GM12878 (cell line): Measurements from ENCODE around the gene GAB3. TPM values are rescaled to one million over a fixed set of nuclear protein-coding genes. Genes with fewer than 3 reads are reported as not detected.

ENCODE experiments used
- ATAC-seq: fragments of 200-7000 bp; cut with Tn5 transposase; 3 replicates; pipeline ENCODE4 v1.9.1; 2020; ENCODE audit warnings: mild to moderate bottlenecking, moderate library complexity
- BruUV-seq: library from RNA; stranded (reverse); fragments of 400-500 nt; replicated peaks from 2 replicates; lab custom pipeline; 2021; lab: Mats Ljungman, UMichigan
- CTCF ChIA-PET: fragments of 300-600 bp; sonication (Branson Sonifier 250); formaldehyde crosslinking; extraction: SDS; loops from one replicate; lab custom pipeline; 2021; ENCODE audit warnings: inconsistent platforms; lab: Yijun Ruan, JAX
- POLR2A ChIA-PET: fragments of 350-600 bp; formaldehyde crosslinking; extraction: SDS; loops from one replicate; lab custom pipeline; 2021; ENCODE audit warnings: inconsistent platforms; lab: Charles Lee
- RAD21 ChIA-PET: fragments of 300-600 bp; sonication (Branson Sonifier 250); formaldehyde crosslinking; loops from one replicate; lab custom pipeline; 2023; ENCODE audit warnings: antibody characterized with exemption; ENCODE audit not compliant: unreplicated experiment; lab: Charles Lee
- SMC1A ChIA-PET: fragments of 300-600 bp; sonication (Branson Sonifier 250); formaldehyde crosslinking; loops from one replicate; lab custom pipeline; 2023; ENCODE audit not compliant: unreplicated experiment, uncharacterized antibody; lab: Charles Lee
- DNase-seq: peaks from one replicate; pipeline ENCODE4 v3.0.0-alpha.2; 2011; ENCODE audit warnings: low read depth, low spot score
- FAIRE-seq: peaks from 3 replicates; lab custom pipeline; 2011; peaks lifted over from hg19 to GRCh38; lab: Jason Lieb, UNC
- H2AFZ ChIP-seq: 2 replicates; pipeline ENCODE4 v1.6.0; 2011; ENCODE audit warnings: low read depth, low read length, control low read depth; ENCODE audit not compliant: control insufficient read depth
- H3K27ac ChIP-seq: 2 replicates; pipeline ENCODE4 v1.5.1; 2011; ENCODE audit warnings: control low read depth; ENCODE audit not compliant: control insufficient read depth, insufficient read depth
- H3K27me3 ChIP-seq, 2 experiments: replicated peaks in 1 of 2; 2 replicates each; pipeline versions ENCODE4 v1.6.0 to v1.6.1; 2011; ENCODE audit warnings: low read length in 1 of 2; ENCODE audit not compliant: control insufficient read depth in 2 of 2, insufficient read depth in 2 of 2
- H3K36me3 ChIP-seq, 2 experiments: 2 replicates each; pipeline ENCODE4 v1.5.1; 2011; ENCODE audit warnings: low read length in 1 of 2; ENCODE audit not compliant: control insufficient read depth in 2 of 2, insufficient read depth in 2 of 2
- H3K4me1 ChIP-seq: 2 replicates; pipeline ENCODE4 v1.6.1; 2011; ENCODE audit warnings: mild to moderate bottlenecking, low read length, moderate library complexity, mixed read lengths; ENCODE audit not compliant: control insufficient read depth, insufficient read depth
- H3K4me2 ChIP-seq: 2 replicates; pipeline ENCODE4 v1.6.0; 2011; ENCODE audit warnings: control low read depth; ENCODE audit not compliant: control insufficient read depth, insufficient read depth
- H3K4me3 ChIP-seq: fragments of 200-600 bp; sonication (generic); 2 replicates; pipeline ENCODE4 v1.5.1; 2016
- H3K79me2 ChIP-seq: 2 replicates; pipeline ENCODE4 v1.6.0; 2011; ENCODE audit warnings: low read length; ENCODE audit not compliant: control insufficient read depth, insufficient read depth
- H3K9ac ChIP-seq: 2 replicates; pipeline ENCODE4 v1.8.0; 2011; ENCODE audit warnings: low read length, control low read depth, mixed read lengths; ENCODE audit not compliant: control insufficient read depth, insufficient read depth
- H3K9me3 ChIP-seq: replicated peaks from 3 replicates; pipeline ENCODE4 v1.5.1; 2011; ENCODE audit warnings: mild to moderate bottlenecking, low read length; ENCODE audit not compliant: control insufficient read depth, insufficient read depth
- H4K20me1 ChIP-seq: 2 replicates; pipeline ENCODE4 v1.6.0; 2011; ENCODE audit not compliant: control insufficient read depth, insufficient read depth
- ETV6 ChIP-seq, 2 experiments: fragments of 450-650 bp in 1 of 2; IDR thresholded peaks in 1 of 2; conservative IDR thresholded peaks in 1 of 2; 2 replicates each; pipeline ENCODE4 v1.6.1; 2014; ENCODE audit warnings: antibody characterized with exemption in 1 of 2, borderline replicate concordance in 1 of 2, low read depth in 1 of 2, mild to moderate bottlenecking in 1 of 2, moderate library complexity in 1 of 2
- FOXM1 ChIP-seq: IDR thresholded peaks from 2 replicates; pipeline ENCODE4 v1.6.1; 2012; ENCODE audit warnings: low read depth, mild to moderate bottlenecking, inconsistent platforms, low read length, moderate library complexity
- MEF2B ChIP-seq: fragments of 450-650 bp; IDR thresholded peaks from 2 replicates; pipeline ENCODE4 v1.6.1; 2018; ENCODE audit warnings: mild to moderate bottlenecking, moderate library complexity; ENCODE audit not compliant: partially characterized antibody, poor library complexity, severe bottlenecking
- NFXL1 ChIP-seq: fragments of 450-650 bp; IDR thresholded peaks from 2 replicates; pipeline ENCODE4 v1.6.1; 2017; ENCODE audit warnings: antibody characterized with exemption, mild to moderate bottlenecking, borderline replicate concordance
- YY1 ChIP-seq: IDR thresholded peaks from 2 replicates; pipeline ENCODE4 v1.6.1; 2011; ENCODE audit warnings: low read depth, mild to moderate bottlenecking, low read length
- WGBS: methylation state at CpG from one replicate; pipeline ENCODE4 v1.1.6; 2016; ENCODE audit warnings: low lambda C conversion rate; ENCODE audit not compliant: insufficient replicate concordance, insufficient coverage; ENCODE audit errors: missing lambda C conversion rate; 5-methylcytosine and 5-hydroxymethylcytosine counted together
- in situ Hi-C: fragments of 300-500 bp; cut with MboI; formaldehyde crosslinking; loops from 9 replicates; pipeline ENCODE4 v1.14.3; 2018; ENCODE audit warnings: mixed read lengths
- intact Hi-C: fragments of 100-400 bp; cut with micrococcal nuclease; formaldehyde crosslinking; loops from one replicate; pipeline ENCODE4 v1.14.2; 2022; ENCODE audit not compliant: unreplicated experiment
- polyA plus RNA-seq, 11 experiments: library from polyadenylated mRNA; depleted of rRNA in 4 of 11; unstranded in 6 of 11; stranded (reverse) in 5 of 11; fragments of >200 nt; fragmentation: Nextera tagmentation in 4 of 11; fragmentation: Illumina TruSeq in 1 of 11; extraction: Ambion mirVana in 4 of 11; extraction: Trizol in 1 of 11; gene quantifications; 1 replicate in 1 of 11; 2 replicates in 10 of 11; pipeline versions ENCODE4 v1.2.1 to v1.2.3, GENCODE V29; 2011 to 2016; ENCODE audit warnings: inconsistent platforms in 2 of 11, missing spikeins in 2 of 11, low read depth in 1 of 11
- total RNA-seq, 4 experiments: library from RNA; depleted of rRNA in 3 of 4; stranded (reverse); fragments of >200 nt in 3 of 4; fragmentation: Illumina TruSeq in 1 of 4; extraction: Trizol in 1 of 4; gene quantifications; 2 replicates each; pipeline versions ENCODE4 v1.2.1 to v1.2.3, GENCODE V29; 2013 to 2021
- TF ChIP-seq, protein P1 (sequence below): fragments of 450-650 bp; IDR thresholded peaks from 2 replicates; pipeline ENCODE4 v1.6.1; 2017; ENCODE audit warnings: borderline replicate concordance
- TF ChIP-seq, protein P2 (sequence below): IDR thresholded peaks from 2 replicates; pipeline ENCODE4 v1.6.1; 2011; ENCODE audit warnings: mild to moderate bottlenecking, low read depth, low read length, moderate library complexity; ENCODE audit not compliant: insufficient replicate concordance
- TF ChIP-seq, protein P3 (sequence below): fragments of 450-650 bp; IDR thresholded peaks from 2 replicates; pipeline ENCODE4 v1.6.1; 2016; ENCODE audit warnings: mild to moderate bottlenecking, moderate library complexity, borderline replicate concordance
- TF ChIP-seq, protein P4 (sequence below): fragments of 450-650 bp; IDR thresholded peaks from 2 replicates; pipeline ENCODE4 v1.6.1; 2018; ENCODE audit warnings: borderline replicate concordance, mild to moderate bottlenecking; ENCODE audit not compliant: partially characterized antibody

GAB3 gene
- total and polyA plus RNA-seq, 10 of the 15 experiments (the other 5 are each of a cell fraction or from before 2014, with no cell fraction given) = 0.10 to 2.0 (median 0.85) TPM

DNA sequence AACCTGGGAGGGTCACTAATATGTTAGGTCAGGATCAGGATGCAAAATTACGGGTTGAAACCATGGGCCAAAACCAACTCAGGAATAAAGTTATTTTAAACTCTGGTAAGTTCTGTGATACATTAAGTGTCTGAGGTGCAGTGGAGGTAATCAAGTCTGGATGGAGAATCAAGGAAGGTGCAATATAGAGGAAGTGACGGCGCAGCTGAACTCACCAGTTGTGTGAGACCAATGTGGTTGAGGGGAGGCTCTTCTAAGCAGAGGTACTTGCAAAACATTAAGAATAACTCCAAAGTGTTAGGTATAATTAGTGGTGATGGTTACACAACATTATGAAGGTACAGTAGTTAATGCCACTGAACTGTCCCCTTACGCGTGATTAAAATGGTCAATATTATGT lies 19.7 kb downstream of the GAB3 start (continued):
- TF ChIP-seq, protein P1, sequence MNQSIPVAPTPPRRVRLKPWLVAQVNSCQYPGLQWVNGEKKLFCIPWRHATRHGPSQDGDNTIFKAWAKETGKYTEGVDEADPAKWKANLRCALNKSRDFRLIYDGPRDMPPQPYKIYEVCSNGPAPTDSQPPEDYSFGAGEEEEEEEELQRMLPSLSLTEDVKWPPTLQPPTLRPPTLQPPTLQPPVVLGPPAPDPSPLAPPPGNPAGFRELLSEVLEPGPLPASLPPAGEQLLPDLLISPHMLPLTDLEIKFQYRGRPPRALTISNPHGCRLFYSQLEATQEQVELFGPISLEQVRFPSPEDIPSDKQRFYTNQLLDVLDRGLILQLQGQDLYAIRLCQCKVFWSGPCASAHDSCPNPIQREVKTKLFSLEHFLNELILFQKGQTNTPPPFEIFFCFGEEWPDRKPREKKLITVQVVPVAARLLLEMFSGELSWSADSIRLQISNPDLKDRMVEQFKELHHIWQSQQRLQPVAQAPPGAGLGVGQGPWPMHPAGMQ = no peak

DNA sequence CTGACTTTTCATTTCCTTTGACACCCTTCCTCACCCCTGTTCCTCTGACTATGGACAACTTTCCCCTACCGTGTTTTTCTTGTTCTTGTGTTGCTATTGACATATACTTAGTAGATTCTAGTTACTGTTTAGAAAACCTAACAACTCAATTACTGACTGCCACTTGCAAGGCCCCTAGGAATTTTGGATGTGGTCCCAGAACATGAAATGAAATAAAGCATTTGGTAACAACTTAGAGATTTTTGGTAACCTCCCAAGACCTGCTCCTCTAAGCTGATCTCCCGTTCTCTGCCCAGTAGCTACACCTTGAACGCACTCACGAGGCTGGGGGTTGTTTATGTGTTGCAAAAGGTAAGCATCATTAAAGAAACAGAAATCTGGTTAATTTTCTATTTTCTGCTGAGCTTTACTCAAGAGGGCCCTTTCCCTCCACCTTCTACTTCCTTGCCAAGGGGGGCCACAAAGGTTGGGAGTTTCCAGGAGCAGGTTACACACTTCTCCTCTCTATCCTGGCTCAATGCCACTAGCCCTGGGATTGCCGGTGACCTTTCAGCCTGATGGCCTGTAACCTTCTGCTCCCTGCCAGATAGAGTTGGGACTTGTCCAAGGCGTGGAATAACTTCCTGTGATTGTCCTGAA lies 20.5 kb downstream of the GAB3 start:
- CTCF ChIA-PET = interaction anchor here (1.4 kb wide), 1 partner anchor 18 kb away, joined by 4 read pairs; no protein-coding TSS in a partner anchor
- peaks cover 8% of the 10 kb centered on the region for H3K4me1 ChIP-seq
- no peak for TF ChIP-seq MEF2B
- no peak for TF ChIP-seq ETV6 (conservative IDR thresholded peaks at IDR 0.05 in 1 of 2, IDR thresholded peaks at IDR 0.05 in 1 of 2; ENCODE audit: borderline replicate concordance in 1 of 2, low read depth in 1 of 2)
- TF ChIP-seq, protein P2, sequence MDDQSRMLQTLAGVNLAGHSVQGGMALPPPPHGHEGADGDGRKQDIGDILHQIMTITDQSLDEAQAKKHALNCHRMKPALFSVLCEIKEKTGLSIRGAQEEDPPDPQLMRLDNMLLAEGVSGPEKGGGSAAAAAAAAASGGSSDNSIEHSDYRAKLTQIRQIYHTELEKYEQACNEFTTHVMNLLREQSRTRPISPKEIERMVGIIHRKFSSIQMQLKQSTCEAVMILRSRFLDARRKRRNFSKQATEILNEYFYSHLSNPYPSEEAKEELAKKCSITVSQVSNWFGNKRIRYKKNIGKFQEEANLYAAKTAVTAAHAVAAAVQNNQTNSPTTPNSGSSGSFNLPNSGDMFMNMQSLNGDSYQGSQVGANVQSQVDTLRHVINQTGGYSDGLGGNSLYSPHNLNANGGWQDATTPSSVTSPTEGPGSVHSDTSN = no peak
- TF ChIP-seq FOXM1 = no peak
- TF ChIP-seq, protein P3, sequence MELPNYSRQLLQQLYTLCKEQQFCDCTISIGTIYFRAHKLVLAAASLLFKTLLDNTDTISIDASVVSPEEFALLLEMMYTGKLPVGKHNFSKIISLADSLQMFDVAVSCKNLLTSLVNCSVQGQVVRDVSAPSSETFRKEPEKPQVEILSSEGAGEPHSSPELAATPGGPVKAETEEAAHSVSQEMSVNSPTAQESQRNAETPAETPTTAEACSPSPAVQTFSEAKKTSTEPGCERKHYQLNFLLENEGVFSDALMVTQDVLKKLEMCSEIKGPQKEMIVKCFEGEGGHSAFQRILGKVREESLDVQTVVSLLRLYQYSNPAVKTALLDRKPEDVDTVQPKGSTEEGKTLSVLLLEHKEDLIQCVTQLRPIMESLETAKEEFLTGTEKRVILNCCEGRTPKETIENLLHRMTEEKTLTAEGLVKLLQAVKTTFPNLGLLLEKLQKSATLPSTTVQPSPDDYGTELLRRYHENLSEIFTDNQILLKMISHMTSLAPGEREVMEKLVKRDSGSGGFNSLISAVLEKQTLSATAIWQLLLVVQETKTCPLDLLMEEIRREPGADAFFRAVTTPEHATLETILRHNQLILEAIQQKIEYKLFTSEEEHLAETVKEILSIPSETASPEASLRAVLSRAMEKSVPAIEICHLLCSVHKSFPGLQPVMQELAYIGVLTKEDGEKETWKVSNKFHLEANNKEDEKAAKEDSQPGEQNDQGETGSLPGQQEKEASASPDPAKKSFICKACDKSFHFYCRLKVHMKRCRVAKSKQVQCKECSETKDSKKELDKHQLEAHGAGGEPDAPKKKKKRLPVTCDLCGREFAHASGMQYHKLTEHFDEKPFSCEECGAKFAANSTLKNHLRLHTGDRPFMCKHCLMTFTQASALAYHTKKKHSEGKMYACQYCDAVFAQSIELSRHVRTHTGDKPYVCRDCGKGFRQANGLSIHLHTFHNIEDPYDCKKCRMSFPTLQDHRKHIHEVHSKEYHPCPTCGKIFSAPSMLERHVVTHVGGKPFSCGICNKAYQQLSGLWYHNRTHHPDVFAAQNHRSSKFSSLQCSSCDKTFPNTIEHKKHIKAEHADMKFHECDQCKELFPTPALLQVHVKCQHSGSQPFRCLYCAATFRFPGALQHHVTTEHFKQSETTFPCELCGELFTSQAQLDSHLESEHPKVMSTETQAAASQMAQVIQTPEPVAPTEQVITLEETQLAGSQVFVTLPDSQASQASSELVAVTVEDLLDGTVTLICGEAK = no peak
- TF ChIP-seq NFXL1 = no peak
- TF ChIP-seq, protein P4, sequence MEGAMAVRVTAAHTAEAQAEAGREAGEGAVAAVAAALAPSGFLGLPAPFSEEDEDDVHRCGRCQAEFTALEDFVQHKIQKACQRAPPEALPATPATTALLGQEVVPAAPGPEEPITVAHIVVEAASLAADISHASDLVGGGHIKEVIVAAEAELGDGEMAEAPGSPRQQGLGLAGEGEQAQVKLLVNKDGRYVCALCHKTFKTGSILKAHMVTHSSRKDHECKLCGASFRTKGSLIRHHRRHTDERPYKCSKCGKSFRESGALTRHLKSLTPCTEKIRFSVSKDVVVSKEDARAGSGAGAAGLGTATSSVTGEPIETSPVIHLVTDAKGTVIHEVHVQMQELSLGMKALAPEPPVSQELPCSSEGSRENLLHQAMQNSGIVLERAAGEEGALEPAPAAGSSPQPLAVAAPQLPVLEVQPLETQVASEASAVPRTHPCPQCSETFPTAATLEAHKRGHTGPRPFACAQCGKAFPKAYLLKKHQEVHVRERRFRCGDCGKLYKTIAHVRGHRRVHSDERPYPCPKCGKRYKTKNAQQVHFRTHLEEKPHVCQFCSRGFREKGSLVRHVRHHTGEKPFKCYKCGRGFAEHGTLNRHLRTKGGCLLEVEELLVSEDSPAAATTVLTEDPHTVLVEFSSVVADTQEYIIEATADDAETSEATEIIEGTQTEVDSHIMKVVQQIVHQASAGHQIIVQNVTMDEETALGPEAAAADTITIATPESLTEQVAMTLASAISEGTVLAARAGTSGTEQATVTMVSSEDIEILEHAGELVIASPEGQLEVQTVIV = no peak
- no peak for TF ChIP-seq YY1

More for the DNA sequence above, 20.5 kb downstream of the GAB3 start:
- Histone ChIP-seq H3K4me2 (no peak overlapping the region), H3K9me3 (no peaks in the 10 kb centered on the region), H3K36me3 (no peaks in the 10 kb centered on the region), H4K20me1 (no peaks in the 10 kb centered on the region), H3K79me2 (no peaks in the 10 kb centered on the region), H3K27me3 (no peaks in the 10 kb centered on the region), H3K27ac (no peak overlapping the region), H2AFZ (no peak overlapping the region), H3K9ac (no peak overlapping the region), H3K4me3 (no peak overlapping the region)
- no TSS peak for BruUV-seq
- ATAC-seq (no peak), FAIRE-seq (no peak), DNase-seq (no peak)
- 58% methylated on average over 6 of the region's 6 CpGs for WGBS
- in situ Hi-C loops = loop anchor here (25.0 kb wide), 1 partner anchor 143 kb away; the partner anchor contains the start of gene CTAG1A
- ChIA-PET POLR2A (no interaction called here), SMC1A (interaction anchor here (0.7 kb wide), 1 partner anchor 18 kb away, joined by 3 read pairs; no protein-coding TSS in a partner anchor), RAD21 (interaction anchor here (1.2 kb wide), 1 partner anchor 18 kb away, joined by 4 read pairs; no protein-coding TSS in a partner anchor)
- intact Hi-C loops = no loop called here
